ELF-1 (cell line): ENCODE measurements around the gene BAAT.

Experiments
- DNase-seq: peaks from one replicate; pipeline ENCODE4 v3.0.0-alpha.2; 2016; ENCODE audit warnings: low read depth, low spot score

Gene BAAT

DNA sequence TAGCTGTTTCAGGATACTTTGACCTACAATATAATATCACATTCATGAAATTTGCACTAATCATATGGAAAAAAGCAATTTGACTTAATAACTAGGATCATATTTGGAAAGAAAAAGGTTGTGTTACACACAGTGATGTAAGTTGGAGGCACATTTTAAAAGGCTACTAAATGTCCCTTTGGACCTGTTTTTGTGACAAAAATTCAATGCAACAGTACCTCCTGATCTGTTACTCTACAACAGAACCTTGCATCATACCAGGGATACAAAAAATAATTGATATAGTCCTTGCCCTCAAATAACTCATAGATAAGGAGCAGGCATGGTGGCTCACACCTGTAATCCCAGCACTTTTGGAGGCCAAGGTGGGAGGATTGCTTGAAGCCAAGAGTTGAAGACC, 67.1 kb downstream of the BAAT start:
- no peak for DNase-seq

DNA sequence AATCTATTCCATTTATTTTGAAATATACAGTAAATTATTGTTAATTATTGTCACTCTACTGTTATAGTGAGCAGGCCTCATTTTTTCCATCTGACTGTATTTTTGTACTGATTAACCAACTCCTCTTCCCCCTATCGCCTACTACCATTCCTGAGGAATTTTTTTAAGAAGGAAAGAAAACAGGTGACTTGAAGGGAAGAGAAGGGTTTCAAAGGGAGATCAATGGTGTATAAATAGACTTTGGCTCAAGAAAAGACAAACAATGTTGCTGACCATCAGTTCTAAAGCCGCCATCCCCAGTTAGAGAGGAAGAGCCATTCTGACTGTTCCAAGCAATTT, 69.7 kb downstream of the BAAT start:
- DNase-seq = no peak

DNA sequence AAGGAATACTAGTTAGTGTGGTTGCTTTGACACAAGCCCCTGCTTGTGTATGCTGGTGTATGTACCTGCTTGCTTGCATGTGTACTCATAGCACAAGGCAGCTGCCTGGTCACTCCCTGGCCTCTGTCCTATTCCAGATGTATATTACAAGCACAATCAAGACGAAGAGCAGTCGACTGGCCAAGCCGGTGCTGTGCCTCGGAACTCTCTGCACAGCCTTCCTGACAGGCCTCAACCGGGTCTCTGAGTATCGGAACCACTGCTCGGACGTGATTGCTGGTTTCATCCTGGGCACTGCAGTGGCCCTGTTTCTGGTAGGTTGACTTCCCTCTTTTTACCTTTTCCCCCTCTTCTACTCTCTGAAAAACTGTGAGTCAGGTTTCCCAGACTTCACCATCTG, 72.1 kb downstream of the BAAT start:
- no peak for DNase-seq

GRCh38 chr9:101311758-101312420, 72.9 kb downstream of the BAAT start:
- peak; percentile 18 for DNase-seq

- no peak for DNase-seq
These were observed 73.6 kb downstream of the BAAT start for GRCh38 chr9:101311191-101311590.
